HCT116 (cell line): ENCODE data around the gene SYDE1. TPM values are rescaled to one million over a fixed set of nuclear protein-coding genes. Genes with fewer than 3 reads are reported as not detected.
A peak's percentile ranks its signal among the peaks of the same experiment; 100 is the strongest.

Experiments used
- CEBPB ChIP-seq: IDR thresholded peaks from 2 replicates; pipeline ENCODE4 v1.6.1; 2012; ENCODE audit warnings: low read depth
- ELF1 ChIP-seq: IDR thresholded peaks from 2 replicates; pipeline ENCODE4 v1.6.1; 2012; ENCODE audit warnings: low read depth, borderline replicate concordance
- FOSL1 ChIP-seq: IDR thresholded peaks from 2 replicates; pipeline ENCODE4 v1.6.1; 2012; ENCODE audit warnings: low read depth
- JUND ChIP-seq: IDR thresholded peaks from 2 replicates; pipeline ENCODE4 v1.6.1; 2012
- MAX ChIP-seq: IDR thresholded peaks from 2 replicates; pipeline ENCODE4 v1.6.1; 2012
- REST ChIP-seq: IDR thresholded peaks from 2 replicates; pipeline ENCODE4 v1.6.1; 2012; ENCODE audit warnings: low read depth
- SIN3A ChIP-seq: IDR thresholded peaks from 2 replicates; pipeline ENCODE4 v1.6.1; 2012; ENCODE audit warnings: low read depth
- SP1 ChIP-seq: IDR thresholded peaks from 2 replicates; pipeline ENCODE4 v1.6.1; 2012; ENCODE audit warnings: low read depth
- SRF ChIP-seq: IDR thresholded peaks from 2 replicates; pipeline ENCODE4 v1.6.1; 2012; ENCODE audit warnings: low read depth
- TCF7L2 ChIP-seq: IDR thresholded peaks from 2 replicates; pipeline ENCODE4 v1.7.0; 2011; ENCODE audit warnings: borderline replicate concordance, inconsistent platforms; ENCODE audit not compliant: insufficient read depth, insufficient read length; ENCODE audit errors: extremely low read depth
- total RNA-seq: library from RNA; stranded (reverse); gene quantifications from one replicate; pipeline ENCODE4 v1.2.1, GENCODE V29; 2021; ENCODE audit not compliant: unreplicated experiment
- TF ChIP-seq, protein P1 (sequence below): IDR thresholded peaks from 2 replicates; pipeline ENCODE4 v1.6.1; 2012

The SYDE1 gene
- total RNA-seq, 1 experiment from 2014 or later, result 4.9 TPM

- TF ChIP-seq REST (no peak), SIN3A (no peak), FOSL1 (peak; percentile 48; the same call in 1 of the 2 replicates), SP1 (no peak), CEBPB (no peak), ELF1 (no peak), JUND (0 out of 2 replicates have a peak, but pooled peaks have one; percentile 34), MAX (no peak), SRF (no peak), TCF7L2 (peak; percentile 51)
- TF ChIP-seq, protein P1, sequence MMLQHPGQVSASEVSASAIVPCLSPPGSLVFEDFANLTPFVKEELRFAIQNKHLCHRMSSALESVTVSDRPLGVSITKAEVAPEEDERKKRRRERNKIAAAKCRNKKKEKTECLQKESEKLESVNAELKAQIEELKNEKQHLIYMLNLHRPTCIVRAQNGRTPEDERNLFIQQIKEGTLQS, result no peak
Measured at GRCh38 chr19:15129856-15130585, 22.8 kb downstream of the SYDE1 start (continued).
